HEK293T (cell line): ENCODE results near the gene ABCF3.

ENCODE experiments used
- BHLHE40 ChIP-seq: fragments of 450-650 bp; IDR thresholded peaks from 2 replicates; pipeline ENCODE4 v1.6.1; 2016; ENCODE audit warnings: mild to moderate bottlenecking, moderate library complexity, borderline replicate concordance
- SP1 ChIP-seq: fragments of 450-650 bp; IDR thresholded peaks from 2 replicates; pipeline ENCODE4 v1.6.1; 2017

GRCh38 chr3:184166671-184167070 lies 19.3 kb upstream of the ABCF3 start:
- no peak for TF ChIP-seq BHLHE40
- no peak for TF ChIP-seq SP1
